ENCODE data around the gene TBC1D10A.

The TBC1D10A gene

GRCh38 chr22:30334646-30335045, 7.9 kb upstream of the TBC1D10A start:
- no peak for TF ChIP-seq CTCF (IDR thresholded peaks at IDR 0.05; ENCODE audit: low read depth, low read length)
- DNase-seq (ENCODE audit: extremely low read depth, low read depth), result no peak

GRCh38 chr22:30333707-30334087, 7.0 kb upstream of the TBC1D10A start:
- TF ChIP-seq CTCF (IDR thresholded peaks at IDR 0.05; ENCODE audit: low read depth, low read length), result no peak
- no peak for DNase-seq (ENCODE audit: extremely low read depth, low read depth)

- no peak for TF ChIP-seq CTCF (IDR thresholded peaks at IDR 0.05; ENCODE audit: low read depth, low read length)
- DNase-seq (ENCODE audit: extremely low read depth, low read depth), result no peak
Measured at GRCh38 chr22:30332994-30333706, 6.4 kb upstream of the TBC1D10A start.

- no peak for TF ChIP-seq CTCF (IDR thresholded peaks at IDR 0.05; ENCODE audit: low read depth, low read length)
- no peak for DNase-seq (ENCODE audit: extremely low read depth, low read depth)
Measured at GRCh38 chr22:30332551-30332950, 5.8 kb upstream of the TBC1D10A start.

- no peak for TF ChIP-seq CTCF (IDR thresholded peaks at IDR 0.05; ENCODE audit: low read depth, low read length)
- DNase-seq (ENCODE audit: extremely low read depth, low read depth), result no peak
Measured at GRCh38 chr22:30328466-30329049, 1.8 kb upstream of the TBC1D10A start.

GRCh38 chr22:30327864-30328345, 1.2 kb upstream of the TBC1D10A start:
- no peak for DNase-seq (ENCODE audit: extremely low read depth, low read depth)
- TF ChIP-seq CTCF (IDR thresholded peaks at IDR 0.05; ENCODE audit: low read depth, low read length), result no peak

- DNase-seq (ENCODE audit: extremely low read depth, low read depth), result no peak
Measured at GRCh38 chr22:30326255-30326705, 461 bp downstream of the TBC1D10A start.

More at GRCh38 chr22:30326255-30326705, 461 bp downstream of the TBC1D10A start:
- no peak for TF ChIP-seq CTCF (IDR thresholded peaks at IDR 0.05; ENCODE audit: low read depth, low read length)

All from AG09319 (cell line).